HCT116 (cell line): Measurements from ENCODE around the gene OFD1. TPM values are rescaled to one million over a fixed set of nuclear protein-coding genes. Genes with fewer than 3 reads are reported as not detected.

ENCODE experiments used
- ATAC-seq: fragments of 200-7000 bp; cut with Tn5 transposase; 2 replicates; pipeline ENCODE4 v1.9.1; 2020; ENCODE audit warnings: mild to moderate bottlenecking, moderate library complexity
- BruUV-seq: library from RNA; stranded (reverse); fragments of 400-500 nt; replicated peaks from 2 replicates; lab custom pipeline; 2021; lab: Mats Ljungman, UMichigan
- CTCF ChIA-PET: fragments of 300-600 bp; sonication (Branson Sonifier 250); formaldehyde crosslinking; loops from one replicate; lab custom pipeline; 2021; ENCODE audit warnings: antibody characterized with exemption; lab: Charles Lee
- POLR2A ChIA-PET: fragments of 300-600, 350-600 bp; sonication (Branson Sonifier 250); formaldehyde crosslinking; loops from one replicate; lab custom pipeline; 2021; ENCODE audit warnings: antibody characterized with exemption; lab: Charles Lee
- RAD21 ChIA-PET, 2 experiments: fragments of 300-600 bp; sonication (Branson Sonifier 250); formaldehyde crosslinking; loops; one replicate each; lab custom pipeline; 2023; ENCODE audit warnings: low total read pairs in 2 of 2; ENCODE audit not compliant: uncharacterized antibody in 2 of 2, unreplicated experiment in 2 of 2, low non-redundant PET in 1 of 2; lab: Charles Lee
- DNase-seq: peaks from one replicate; pipeline ENCODE4 v3.0.0-alpha.2; 2010; ENCODE audit warnings: low read depth, low spot score
- H2AFZ ChIP-seq: fragments of 200-600 bp; shearing (Covaris generic), sonication (generic); 2 replicates; pipeline ENCODE4 v1.6.1; 2017; ENCODE audit warnings: low read depth, mixed run types, mixed read lengths, antibody characterized with exemption, low read length; ENCODE audit not compliant: poor library complexity, severe bottlenecking
- H3K27ac ChIP-seq: 2 replicates; pipeline ENCODE4 v1.5.1; 2012; ENCODE audit warnings: low read depth, low read length
- H3K27me3 ChIP-seq: fragments of 200-600 bp; sonication (generic); 2 replicates; pipeline ENCODE4 v1.6.1; 2016; ENCODE audit warnings: mixed run types, low read length, mixed read lengths; ENCODE audit not compliant: insufficient read depth
- H3K36me3 ChIP-seq, 2 experiments: fragments of 200-500 bp in 1 of 2; fragments of 200-600 bp in 1 of 2; sonication (Bioruptor generic) in 1 of 2; sonication (generic) in 1 of 2; 2 replicates each; pipeline versions ENCODE4 v1.5.1 to v1.6.1; 2014 to 2016; ENCODE audit warnings: low read length in 2 of 2, inconsistent platforms in 1 of 2, mixed read lengths in 1 of 2, mixed run types in 1 of 2; ENCODE audit not compliant: insufficient read depth in 2 of 2, control insufficient read depth in 1 of 2
- H3K4me1 ChIP-seq, 2 experiments: fragments of 200-600 bp in 1 of 2; sonication (generic) in 1 of 2; 2 replicates each; pipeline versions ENCODE4 v1.5.1 to v1.6.1; 2012 to 2017; ENCODE audit warnings: low read length in 2 of 2, inconsistent platforms in 1 of 2, mild to moderate bottlenecking in 1 of 2, mixed read lengths in 1 of 2, mixed run types in 1 of 2, moderate library complexity in 1 of 2; ENCODE audit not compliant: insufficient read depth in 2 of 2, control insufficient read depth in 1 of 2
- H3K4me2 ChIP-seq: fragments of 200-600 bp; sonication (generic); 2 replicates; pipeline ENCODE4 v1.6.1; 2017; ENCODE audit warnings: mixed run types, low read length, mixed read lengths
- H3K4me3 ChIP-seq, 2 experiments: fragments of 200-600 bp in 1 of 2; sonication (generic) in 1 of 2; replicated peaks in 1 of 2; 2 replicates each; pipeline ENCODE4 v1.5.1; 2011 to 2016; ENCODE audit warnings: low read length in 2 of 2, control low read depth in 1 of 2, low read depth in 1 of 2, mild to moderate bottlenecking in 1 of 2, mixed read lengths in 1 of 2, mixed run types in 1 of 2
- H3K79me2 ChIP-seq: fragments of 200-600 bp; sonication (generic); 2 replicates; pipeline ENCODE4 v1.6.1; 2017; ENCODE audit warnings: mild to moderate bottlenecking, mixed run types, low read length, moderate library complexity, mixed read lengths; ENCODE audit not compliant: insufficient read depth
- H3K9ac ChIP-seq: fragments of 200-600 bp; sonication (generic); 2 replicates; pipeline ENCODE4 v1.6.1; 2016; ENCODE audit warnings: low read length, mixed read lengths
- H3K9me2 ChIP-seq: fragments of 200-600 bp; sonication (generic), shearing (Covaris generic); 2 replicates; pipeline ENCODE4 v1.6.1; 2017; ENCODE audit warnings: mixed run types, mild to moderate bottlenecking, moderate library complexity; ENCODE audit not compliant: insufficient read depth
- H3K9me3 ChIP-seq, 2 experiments: fragments of 200-500 bp in 1 of 2; fragments of 200-600 bp in 1 of 2; sonication (Bioruptor generic) in 1 of 2; sonication (generic) in 1 of 2; 2 replicates each; pipeline ENCODE4 v1.6.1; 2014 to 2017; ENCODE audit warnings: low read length in 2 of 2, mixed read lengths in 2 of 2, inconsistent platforms in 1 of 2, low read depth in 1 of 2, mild to moderate bottlenecking in 1 of 2, mixed run types in 1 of 2, moderate library complexity in 1 of 2; ENCODE audit not compliant: control insufficient read depth in 1 of 2, insufficient read depth in 1 of 2
- H4K20me1 ChIP-seq: fragments of 200-600 bp; sonication (generic), shearing (Covaris generic); 2 replicates; pipeline ENCODE4 v1.6.1; 2017; ENCODE audit warnings: mixed run types, mild to moderate bottlenecking, moderate library complexity; ENCODE audit not compliant: insufficient read depth
- ELF1 ChIP-seq: IDR thresholded peaks from 2 replicates; pipeline ENCODE4 v1.6.1; 2012; ENCODE audit warnings: low read depth, borderline replicate concordance
- EZH2 ChIP-seq: fragments of 200-600 bp; sonication (generic); IDR thresholded peaks from 2 replicates; pipeline ENCODE4 v1.6.1; 2017; ENCODE audit warnings: antibody characterized with exemption, mixed run types
- EZH2phosphoT487 ChIP-seq: fragments of 200-600 bp; IDR thresholded peaks from 2 replicates; pipeline ENCODE4 v1.6.1; 2018; ENCODE audit warnings: antibody characterized with exemption, borderline replicate concordance
- FOSL1 ChIP-seq: IDR thresholded peaks from 2 replicates; pipeline ENCODE4 v1.6.1; 2012; ENCODE audit warnings: low read depth
- JUND ChIP-seq: IDR thresholded peaks from 2 replicates; pipeline ENCODE4 v1.6.1; 2012
- POLR2A ChIP-seq: IDR thresholded peaks from 2 replicates; pipeline ENCODE4 v1.7.0; 2011; ENCODE audit warnings: borderline replicate concordance; ENCODE audit not compliant: insufficient read depth, insufficient read length; ENCODE audit errors: extremely low read depth
- POLR2AphosphoS5 ChIP-seq: IDR thresholded peaks from 2 replicates; pipeline ENCODE4 v1.6.1; 2011; ENCODE audit warnings: mild to moderate bottlenecking, low read depth, low read length, moderate library complexity
- RAD21 ChIP-seq: IDR thresholded peaks from 2 replicates; pipeline ENCODE4 v1.6.1; 2012; ENCODE audit warnings: low read depth, mild to moderate bottlenecking
- SIN3A ChIP-seq: IDR thresholded peaks from 2 replicates; pipeline ENCODE4 v1.6.1; 2012; ENCODE audit warnings: low read depth
- SP1 ChIP-seq: IDR thresholded peaks from 2 replicates; pipeline ENCODE4 v1.6.1; 2012; ENCODE audit warnings: low read depth
- SRF ChIP-seq: IDR thresholded peaks from 2 replicates; pipeline ENCODE4 v1.6.1; 2012; ENCODE audit warnings: low read depth
- TCF7L2 ChIP-seq: IDR thresholded peaks from 2 replicates; pipeline ENCODE4 v1.7.0; 2011; ENCODE audit warnings: borderline replicate concordance, inconsistent platforms; ENCODE audit not compliant: insufficient read depth, insufficient read length; ENCODE audit errors: extremely low read depth
- ZFX ChIP-seq: fragments of 450-650 bp; IDR thresholded peaks from 2 replicates; pipeline ENCODE4 v1.6.1; 2017
- intact Hi-C: fragments of 100-400 bp; cut with micrococcal nuclease; formaldehyde crosslinking; loops from 2 replicates; pipeline ENCODE4 v1.10.0; 2022
- total RNA-seq: library from RNA; stranded (reverse); gene quantifications from one replicate; pipeline ENCODE4 v1.2.1, GENCODE V29; 2021; ENCODE audit not compliant: unreplicated experiment
- TF ChIP-seq, protein P1 (sequence below), 3 experiments: fragments of 200-600 bp in 1 of 3; sonication (generic) in 1 of 3; IDR thresholded peaks in 2 of 3; conservative IDR thresholded peaks in 1 of 3; 2 replicates each; pipeline ENCODE4 v1.5.1; 2012 to 2017; ENCODE audit warnings: low read depth in 2 of 3, low read length in 2 of 3, antibody characterized with exemption in 1 of 3, borderline replicate concordance in 1 of 3, control low read depth in 1 of 3, mild to moderate bottlenecking in 1 of 3, mixed read lengths in 1 of 3, mixed run types in 1 of 3, moderate library complexity in 1 of 3; ENCODE audit not compliant: insufficient read depth in 1 of 3
- TF ChIP-seq, protein P2 (sequence below): IDR thresholded peaks from 2 replicates; pipeline ENCODE4 v1.6.1; 2012
- TF ChIP-seq, protein P3 (sequence below): IDR thresholded peaks from 2 replicates; pipeline ENCODE4 v1.6.1; 2012
- TF ChIP-seq, protein P4 (sequence below): IDR thresholded peaks from 2 replicates; pipeline ENCODE4 v1.6.1; 2012; ENCODE audit warnings: low read depth

OFD1 gene
- total RNA-seq, 1 experiment from 2014 or later, result 18.0 TPM

DNA sequence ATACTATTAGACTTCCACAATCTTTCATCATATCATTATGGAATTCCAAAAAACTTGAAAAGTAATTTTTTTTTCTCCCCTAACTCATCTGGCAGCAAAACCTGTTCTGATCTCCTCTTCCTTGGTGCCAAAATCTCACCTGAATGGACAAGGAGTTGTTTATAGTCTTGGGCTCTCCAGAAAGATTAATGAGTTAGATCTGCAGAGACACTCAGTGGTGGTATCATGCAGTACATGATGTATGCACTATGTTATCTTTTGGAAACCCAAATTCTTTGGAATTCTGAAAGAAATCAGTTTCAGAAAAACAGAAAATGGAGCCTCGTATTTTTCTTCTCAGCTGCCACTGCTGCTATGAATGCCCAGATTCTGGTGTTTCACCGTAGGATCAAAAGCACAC lies 70.7 kb downstream of the OFD1 start:
- Histone ChIP-seq H3K9ac (no peak overlapping the region), H2AFZ (no peak overlapping the region), H3K4me3 (no peak overlapping the region), H3K9me2 (no peaks in the 10 kb centered on the region), H3K27me3 (no peaks in the 10 kb centered on the region), H3K4me2 (no peak overlapping the region), H3K27ac (no peak overlapping the region), H4K20me1 (no peaks in the 10 kb centered on the region), H3K79me2 (no peaks in the 10 kb centered on the region)
- ChIA-PET POLR2A (no interaction called here), RAD21 (no interaction called here), CTCF (no interaction called here)
- ATAC-seq (no peak), DNase-seq (no peak)
- intact Hi-C loops, result no loop called here
- no TSS peak for BruUV-seq
- TF ChIP-seq RAD21, result no peak
- no peak for TF ChIP-seq EZH2
- TF ChIP-seq JUND, result no peak
- TF ChIP-seq, protein P1, sequence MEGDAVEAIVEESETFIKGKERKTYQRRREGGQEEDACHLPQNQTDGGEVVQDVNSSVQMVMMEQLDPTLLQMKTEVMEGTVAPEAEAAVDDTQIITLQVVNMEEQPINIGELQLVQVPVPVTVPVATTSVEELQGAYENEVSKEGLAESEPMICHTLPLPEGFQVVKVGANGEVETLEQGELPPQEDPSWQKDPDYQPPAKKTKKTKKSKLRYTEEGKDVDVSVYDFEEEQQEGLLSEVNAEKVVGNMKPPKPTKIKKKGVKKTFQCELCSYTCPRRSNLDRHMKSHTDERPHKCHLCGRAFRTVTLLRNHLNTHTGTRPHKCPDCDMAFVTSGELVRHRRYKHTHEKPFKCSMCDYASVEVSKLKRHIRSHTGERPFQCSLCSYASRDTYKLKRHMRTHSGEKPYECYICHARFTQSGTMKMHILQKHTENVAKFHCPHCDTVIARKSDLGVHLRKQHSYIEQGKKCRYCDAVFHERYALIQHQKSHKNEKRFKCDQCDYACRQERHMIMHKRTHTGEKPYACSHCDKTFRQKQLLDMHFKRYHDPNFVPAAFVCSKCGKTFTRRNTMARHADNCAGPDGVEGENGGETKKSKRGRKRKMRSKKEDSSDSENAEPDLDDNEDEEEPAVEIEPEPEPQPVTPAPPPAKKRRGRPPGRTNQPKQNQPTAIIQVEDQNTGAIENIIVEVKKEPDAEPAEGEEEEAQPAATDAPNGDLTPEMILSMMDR (IDR thresholded peaks at IDR 0.05 in 2 of 3, conservative IDR thresholded peaks at IDR 0.05 in 1 of 3; ENCODE audit: borderline replicate concordance in 1 of 3, insufficient read depth in 1 of 3, low read depth in 2 of 3, low read length in 2 of 3), result no peak
- TF ChIP-seq, protein P2, sequence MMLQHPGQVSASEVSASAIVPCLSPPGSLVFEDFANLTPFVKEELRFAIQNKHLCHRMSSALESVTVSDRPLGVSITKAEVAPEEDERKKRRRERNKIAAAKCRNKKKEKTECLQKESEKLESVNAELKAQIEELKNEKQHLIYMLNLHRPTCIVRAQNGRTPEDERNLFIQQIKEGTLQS, result no peak
- no peak for TF ChIP-seq SP1
- no peak for TF ChIP-seq POLR2A
- TF ChIP-seq SRF, result no peak
- TF ChIP-seq, protein P3, sequence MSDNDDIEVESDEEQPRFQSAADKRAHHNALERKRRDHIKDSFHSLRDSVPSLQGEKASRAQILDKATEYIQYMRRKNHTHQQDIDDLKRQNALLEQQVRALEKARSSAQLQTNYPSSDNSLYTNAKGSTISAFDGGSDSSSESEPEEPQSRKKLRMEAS, result no peak
- TF ChIP-seq EZH2phosphoT487, result no peak
- TF ChIP-seq TCF7L2, result no peak
- no peak for TF ChIP-seq SIN3A
- TF ChIP-seq FOSL1, result no peak
- TF ChIP-seq ELF1, result no peak
- no peak for TF ChIP-seq ZFX
- TF ChIP-seq, protein P4, sequence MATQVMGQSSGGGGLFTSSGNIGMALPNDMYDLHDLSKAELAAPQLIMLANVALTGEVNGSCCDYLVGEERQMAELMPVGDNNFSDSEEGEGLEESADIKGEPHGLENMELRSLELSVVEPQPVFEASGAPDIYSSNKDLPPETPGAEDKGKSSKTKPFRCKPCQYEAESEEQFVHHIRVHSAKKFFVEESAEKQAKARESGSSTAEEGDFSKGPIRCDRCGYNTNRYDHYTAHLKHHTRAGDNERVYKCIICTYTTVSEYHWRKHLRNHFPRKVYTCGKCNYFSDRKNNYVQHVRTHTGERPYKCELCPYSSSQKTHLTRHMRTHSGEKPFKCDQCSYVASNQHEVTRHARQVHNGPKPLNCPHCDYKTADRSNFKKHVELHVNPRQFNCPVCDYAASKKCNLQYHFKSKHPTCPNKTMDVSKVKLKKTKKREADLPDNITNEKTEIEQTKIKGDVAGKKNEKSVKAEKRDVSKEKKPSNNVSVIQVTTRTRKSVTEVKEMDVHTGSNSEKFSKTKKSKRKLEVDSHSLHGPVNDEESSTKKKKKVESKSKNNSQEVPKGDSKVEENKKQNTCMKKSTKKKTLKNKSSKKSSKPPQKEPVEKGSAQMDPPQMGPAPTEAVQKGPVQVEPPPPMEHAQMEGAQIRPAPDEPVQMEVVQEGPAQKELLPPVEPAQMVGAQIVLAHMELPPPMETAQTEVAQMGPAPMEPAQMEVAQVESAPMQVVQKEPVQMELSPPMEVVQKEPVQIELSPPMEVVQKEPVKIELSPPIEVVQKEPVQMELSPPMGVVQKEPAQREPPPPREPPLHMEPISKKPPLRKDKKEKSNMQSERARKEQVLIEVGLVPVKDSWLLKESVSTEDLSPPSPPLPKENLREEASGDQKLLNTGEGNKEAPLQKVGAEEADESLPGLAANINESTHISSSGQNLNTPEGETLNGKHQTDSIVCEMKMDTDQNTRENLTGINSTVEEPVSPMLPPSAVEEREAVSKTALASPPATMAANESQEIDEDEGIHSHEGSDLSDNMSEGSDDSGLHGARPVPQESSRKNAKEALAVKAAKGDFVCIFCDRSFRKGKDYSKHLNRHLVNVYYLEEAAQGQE, result no peak
- TF ChIP-seq POLR2AphosphoS5, result no peak
- TF ChIP-seq, all 23 proteins: peak for 0
- Histone ChIP-seq H3K9me3 (no peaks in the 10 kb centered on the region), H3K4me1 (no peaks in the 10 kb centered on the region), H3K36me3 (no peaks in the 10 kb centered on the region)
